HG02938 (cell line): ENCODE results near the gene RMC1.
"Not testable (repeated sequence)": the region's sequence is repeated elsewhere in the genome, so short reads cannot be mapped to it uniquely, and the experiment has no call there.

Experiments used
- ATAC-seq: cut with Tn5 transposase; IDR thresholded peaks from one replicate; pipeline ENCODE4 v1.9.1; 2021; ENCODE audit warnings: mild to moderate bottlenecking, moderate library complexity; ENCODE audit not compliant: unreplicated experiment

Gene RMC1

GRCh38 chr18:23495723-23496440, 7.4 kb upstream of the RMC1 start:
- ATAC-seq, result no peak

- no peak for ATAC-seq
These were observed 5.2 kb upstream of the RMC1 start for GRCh38 chr18:23498117-23498516.

DNA sequence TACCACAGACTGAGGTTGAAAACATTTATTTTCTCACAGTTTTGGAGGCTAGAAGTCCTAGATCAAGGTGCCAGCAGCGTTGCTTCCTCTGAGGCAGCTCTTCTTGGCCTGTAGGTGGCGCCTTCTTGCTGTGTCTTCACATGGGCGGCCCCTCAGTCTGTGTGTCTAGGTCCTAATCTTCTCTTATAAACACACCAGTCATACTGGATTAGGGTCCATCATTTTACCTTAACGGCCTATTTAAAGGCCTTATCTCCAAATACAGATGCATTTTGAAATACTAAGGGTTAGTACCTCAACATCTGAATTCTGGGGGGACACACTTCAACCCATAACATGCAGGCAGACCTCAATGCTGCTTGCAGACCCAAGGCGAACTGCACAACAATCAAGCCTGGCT, 4.4 kb upstream of the RMC1 start:
- ATAC-seq, result peak; percentile 43

GRCh38 chr18:23499291-23499781, 4.0 kb upstream of the RMC1 start:
- ATAC-seq, result no peak

DNA sequence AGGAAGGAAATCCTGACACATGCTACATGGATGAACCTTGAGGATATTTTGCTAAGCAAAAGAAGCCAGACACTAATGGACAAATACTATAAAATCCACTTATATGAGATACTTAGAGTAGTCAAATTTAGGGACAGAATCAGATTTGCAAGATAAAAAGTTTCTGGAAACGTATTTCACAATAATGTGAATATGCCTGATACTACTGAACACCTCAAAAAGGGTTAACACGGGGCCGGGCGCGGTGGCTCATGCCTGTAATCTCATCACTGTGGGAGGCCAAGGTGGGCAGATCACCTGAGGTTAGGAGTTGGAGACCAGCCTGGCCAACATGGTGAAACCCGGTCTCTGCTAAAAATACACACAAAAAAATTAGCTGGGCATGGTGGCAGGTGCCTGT, 1.7 kb upstream of the RMC1 start:
- no peak for ATAC-seq

DNA sequence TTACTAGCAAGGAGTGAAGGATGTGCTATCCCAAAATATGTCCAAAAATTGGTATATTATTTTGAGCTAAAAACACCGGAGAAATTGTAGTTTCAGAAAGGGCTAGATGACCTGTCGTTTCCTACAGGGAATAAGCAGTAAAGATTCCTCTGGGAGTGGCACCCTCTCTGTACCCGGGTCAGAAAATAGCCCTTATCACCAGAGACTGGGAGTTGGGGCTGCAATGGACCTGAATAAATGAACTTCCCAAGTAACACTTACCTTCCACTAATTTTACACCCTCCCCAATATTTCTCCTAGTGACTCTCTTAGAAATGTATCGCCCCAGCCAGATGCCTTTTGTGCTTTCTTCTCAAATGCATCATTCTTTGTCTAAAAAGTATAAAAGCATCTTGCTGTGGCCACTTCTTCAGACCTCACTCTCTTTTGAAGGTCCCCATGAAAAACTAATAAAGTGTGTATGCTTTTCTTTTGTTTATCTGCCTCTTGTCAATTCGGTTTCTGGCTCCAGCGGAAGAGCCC, 734 bp upstream of the RMC1 start:
- no peak for ATAC-seq

DNA sequence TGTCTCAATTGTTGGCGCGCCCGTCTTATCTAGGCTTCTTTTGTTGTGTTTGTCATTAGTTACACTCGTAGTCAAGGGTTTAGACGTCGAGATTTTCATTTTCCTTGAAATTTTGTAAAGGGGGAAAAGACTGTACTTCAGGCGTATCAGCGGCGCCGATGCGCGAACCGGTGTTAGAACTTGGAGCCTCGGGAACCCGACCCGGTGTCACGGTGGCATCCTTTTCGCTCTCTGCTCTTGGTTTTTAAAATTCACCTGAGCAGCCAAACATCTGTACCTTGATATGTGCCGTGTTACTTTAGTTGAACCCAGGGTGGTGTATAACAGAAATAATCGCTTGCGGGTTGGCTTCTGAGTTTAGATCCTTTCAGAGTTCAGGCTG, 643 bp downstream of the RMC1 start:
- ATAC-seq, result no peak

DNA sequence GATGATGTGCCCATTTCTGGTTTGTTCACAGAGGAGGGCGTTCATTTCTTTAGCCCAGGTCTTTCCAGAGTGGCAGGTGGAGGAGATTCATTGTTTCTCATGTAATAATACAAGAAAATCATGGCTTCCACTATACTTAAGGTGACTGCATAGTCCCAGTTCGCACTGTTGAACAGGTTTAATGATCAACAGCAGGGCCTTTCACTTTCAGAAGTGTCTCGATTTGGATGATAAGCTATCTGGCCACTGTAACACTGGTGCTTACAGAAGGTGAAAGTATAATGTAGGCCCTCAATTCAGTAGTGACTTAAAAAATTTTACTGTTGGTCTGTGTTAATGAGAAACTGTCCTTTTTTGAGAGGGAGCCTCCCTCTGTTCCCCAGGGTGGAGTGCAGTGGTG, 1.4 kb downstream of the RMC1 start:
- peak; percentile 78 for ATAC-seq

- no peak for ATAC-seq
These were observed 3.1 kb downstream of the RMC1 start for GRCh38 chr18:23506393-23506792.

- not testable (repeated sequence) for ATAC-seq
These were observed 7.6 kb downstream of the RMC1 start for GRCh38 chr18:23510923-23511322.

- ATAC-seq, result not testable (repeated sequence)
These were observed 8.9 kb downstream of the RMC1 start for GRCh38 chr18:23512216-23512615.

DNA sequence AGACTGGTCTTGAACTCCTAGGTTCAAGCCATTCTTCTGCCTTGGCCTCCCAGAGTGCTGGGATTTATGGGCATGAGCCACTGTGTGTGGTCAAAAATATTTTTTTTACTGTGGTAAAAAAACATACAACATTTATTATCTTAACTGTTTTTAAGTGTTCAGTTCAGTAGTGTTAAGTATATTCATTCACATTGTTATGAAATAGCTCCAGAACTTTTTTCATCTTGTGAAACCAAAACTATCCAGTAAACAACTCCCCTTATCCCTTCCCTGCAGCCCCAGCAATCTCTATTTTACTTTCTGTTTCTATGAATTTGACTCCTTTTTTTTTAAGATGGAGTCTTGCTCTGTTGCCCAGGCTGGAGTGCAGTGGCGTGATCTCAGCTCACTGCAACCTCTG, 9.3 kb downstream of the RMC1 start:
- no peak for ATAC-seq

DNA sequence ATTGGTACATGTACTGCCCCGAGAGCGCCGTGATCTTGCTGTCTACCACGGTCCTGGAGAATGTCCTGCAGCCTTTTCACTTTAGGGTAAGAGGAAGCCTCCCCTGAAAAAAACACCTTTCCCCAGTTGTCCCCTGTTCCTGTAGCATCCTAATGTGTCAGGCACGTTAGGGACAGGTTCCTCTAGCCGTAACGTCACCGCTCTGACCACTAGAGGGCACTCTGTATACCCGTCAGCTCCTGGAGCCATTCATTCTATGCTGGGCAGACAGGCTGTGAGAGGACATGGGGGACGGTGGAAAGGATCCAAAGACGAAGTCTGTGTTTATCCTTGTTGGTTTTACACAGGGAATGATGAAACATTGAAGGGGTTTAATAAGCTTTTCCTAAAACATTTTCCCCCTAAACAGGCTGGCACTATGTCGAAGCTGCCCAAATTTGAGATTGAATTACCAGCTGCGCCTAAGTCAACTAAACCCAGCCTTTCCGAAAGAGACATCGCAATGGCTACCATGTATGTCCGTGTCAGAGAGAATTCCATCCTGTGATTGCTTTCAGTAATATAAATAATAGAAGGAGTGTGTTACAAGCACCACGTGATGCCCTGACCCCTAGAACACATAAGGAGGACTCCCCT, 12.7 kb downstream of the RMC1 start:
- ATAC-seq, result peak; percentile 65

DNA sequence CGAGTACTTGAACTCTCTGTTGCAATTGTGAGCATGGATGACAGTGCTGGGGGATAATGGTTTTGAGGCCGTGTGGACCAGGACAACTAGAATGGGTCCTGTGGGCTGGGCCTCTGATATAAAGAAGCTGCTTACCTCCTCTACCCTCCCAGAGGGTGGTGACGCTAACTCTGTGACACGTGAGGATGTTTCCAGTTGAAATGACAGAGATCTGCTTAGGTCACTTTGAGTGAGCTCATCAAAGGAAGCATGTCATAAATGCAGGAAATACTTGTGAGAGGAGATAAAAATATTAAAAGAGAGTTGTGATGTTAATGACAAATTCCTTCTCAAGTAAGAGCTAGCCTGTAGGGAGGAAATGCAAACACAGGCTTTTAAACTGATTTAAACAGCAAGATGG, 16.4 kb downstream of the RMC1 start:
- ATAC-seq, result no peak

- no peak for ATAC-seq
These were observed 18.0 kb downstream of the RMC1 start for GRCh38 chr18:23521271-23521670.

GRCh38 chr18:23521907-23522306, 18.6 kb downstream of the RMC1 start:
- ATAC-seq, result no peak

GRCh38 chr18:23523429-23524212, 20.3 kb downstream of the RMC1 start:
- no peak for ATAC-seq

GRCh38 chr18:23524213-23524707, 20.9 kb downstream of the RMC1 start:
- ATAC-seq, result no peak

GRCh38 chr18:23526501-23527063, 23.3 kb downstream of the RMC1 start:
- no peak for ATAC-seq

GRCh38 chr18:23528580-23529472, 25.5 kb downstream of the RMC1 start:
- no peak for ATAC-seq
